Measurements from ENCODE around the gene TPCN1. TPM values are rescaled to one million over a fixed set of nuclear protein-coding genes. Genes with fewer than 3 reads are reported as not detected.
A peak's percentile ranks its signal among the peaks of the same experiment; 100 is the strongest.

The TPCN1 gene
- total and polyA plus RNA-seq, 2 experiments from 2014 or later, result 14.4 to 16.2 TPM

- Histone ChIP-seq H3K27me3 (ENCODE audit: insufficient read depth) (no peaks in the 10 kb centered on the region), H3K4me1 (ENCODE audit: insufficient read depth) (peaks cover 14% of the 10 kb centered on the region; the same call in 1 of the 2 replicates), H3K4me3 (no peak overlapping the region), H3K79me2 (replicated peaks; ENCODE audit: insufficient read depth) (peaks cover 7% of the 10 kb centered on the region), H2AFZ (no peak overlapping the region), H3F3A (replicated peaks; ENCODE audit: low read depth) (peaks cover 4% of the 10 kb centered on the region; the same call in 1 of the 2 replicates), H3K36me3 (ENCODE audit: insufficient read depth) (peaks cover 9% of the 10 kb centered on the region; the same call in 1 of the 2 replicates), H3K9me2 (ENCODE audit: insufficient read depth) (no peaks in the 10 kb centered on the region), H3K4me2 (no peak overlapping the region), H4K20me1 (replicated peaks; ENCODE audit: insufficient read depth) (no peaks in the 10 kb centered on the region), H3K27ac (ENCODE audit: low read depth) (no peak overlapping the region)
- H3K4me3 Mint-ChIP-seq, result no peak overlapping the region
- peaks cover 4% of the 10 kb centered on the region for H3K27me3 Mint-ChIP-seq (ENCODE audit: insufficient read depth, low read depth, poor library complexity)
- DNase-seq (ENCODE audit: low spot score) (no peak), ATAC-seq (no peak)
- H3K9me3 Mint-ChIP-seq, result no peaks in the 10 kb centered on the region; the same call in 2 of the 3 replicates
- TF ChIP-seq CTCF (conservative IDR thresholded peaks at IDR 0.05; ENCODE audit: low read depth in 2 of 2) (peak in 1 of 2 experiments; percentile 31; a peak in 2 of 4 replicates), JUNB (IDR thresholded peaks at IDR 0.05; ENCODE audit: unreplicated experiment) (no peak)
- H3K4me1 Mint-ChIP-seq, result peaks cover 26% of the 10 kb centered on the region
- H3K27ac Mint-ChIP-seq, result no peak overlapping the region
- peaks cover 31% of the 10 kb centered on the region for H3K36me3 Mint-ChIP-seq (ENCODE audit: low read depth)
Observed at GRCh38 chr12:113226696-113227568, 5.7 kb downstream of the TPCN1 start.

- no peaks in the 10 kb centered on the region for H3K27me3 ChIP-seq (ENCODE audit: insufficient read depth)
- H3K79me2 ChIP-seq (replicated peaks; ENCODE audit: insufficient read depth), result no peaks in the 10 kb centered on the region
- no peak overlapping the region for H2AFZ ChIP-seq
- H4K20me1 ChIP-seq (replicated peaks; ENCODE audit: insufficient read depth), result no peaks in the 10 kb centered on the region
- H3K27ac ChIP-seq (ENCODE audit: low read depth), result no peak overlapping the region
- H3K4me1 ChIP-seq (ENCODE audit: insufficient read depth), result peaks cover 11% of the 10 kb centered on the region; the same call in 1 of the 2 replicates
- no peak for DNase-seq (ENCODE audit: low spot score)
- peaks cover 39% of the 10 kb centered on the region for H3K36me3 Mint-ChIP-seq (ENCODE audit: low read depth)
- H3K4me1 Mint-ChIP-seq, result peaks cover 26% of the 10 kb centered on the region
- no peaks in the 10 kb centered on the region; the same call in 2 of the 3 replicates for H3K9me3 Mint-ChIP-seq
- H3K27ac Mint-ChIP-seq, result no peak overlapping the region
- ATAC-seq, result no peak
- no peak overlapping the region for H3K4me2 ChIP-seq
- no peaks in the 10 kb centered on the region for H3K9me2 ChIP-seq (ENCODE audit: insufficient read depth)
- H3K4me3 Mint-ChIP-seq, result no peak overlapping the region
- H3K36me3 ChIP-seq (ENCODE audit: insufficient read depth), result peaks cover 9% of the 10 kb centered on the region; the same call in 1 of the 2 replicates
- no peaks in the 10 kb centered on the region for H3F3A ChIP-seq (replicated peaks; ENCODE audit: low read depth)
- H3K27me3 Mint-ChIP-seq (ENCODE audit: insufficient read depth, low read depth, poor library complexity), result peaks cover 5% of the 10 kb centered on the region
- H3K4me3 ChIP-seq, result no peak overlapping the region
- TF ChIP-seq ZNF331 (CRISPR knock-in tag; IDR thresholded peaks at IDR 0.05; ENCODE audit: low read depth) (no peak), EZH2phosphoT487 (IDR thresholded peaks at IDR 0.05; ENCODE audit: unreplicated experiment) (no peak), CTCF (conservative IDR thresholded peaks at IDR 0.05; ENCODE audit: low read depth in 2 of 2) (no peak), EZH2 (IDR thresholded peaks at IDR 0.05; ENCODE audit: low read depth, unreplicated experiment) (no peak), POLR2AphosphoS5 (IDR thresholded peaks at IDR 0.05; ENCODE audit: low read depth) (no peak), ZNF462 (CRISPR knock-in tag; IDR thresholded peaks at IDR 0.05) (no peak), ZNF114 (CRISPR knock-in tag; IDR thresholded peaks at IDR 0.05) (no peak)
Observed at GRCh38 chr12:113227686-113228391, 6.6 kb downstream of the TPCN1 start.
